NCI-H526 treated with DMSO at 0.1 percent for 48 hours (cell line): ENCODE measurements around the gene SDF2L1.
"Not testable (repeated sequence)": the region's sequence is repeated elsewhere in the genome, so short reads cannot be mapped to it uniquely, and the experiment has no call there.

Experiments used
- DNase-seq: peaks from one replicate; lab custom pipeline; 2025; lab: John Stamatoyannopoulos, UW

The SDF2L1 gene

DNA sequence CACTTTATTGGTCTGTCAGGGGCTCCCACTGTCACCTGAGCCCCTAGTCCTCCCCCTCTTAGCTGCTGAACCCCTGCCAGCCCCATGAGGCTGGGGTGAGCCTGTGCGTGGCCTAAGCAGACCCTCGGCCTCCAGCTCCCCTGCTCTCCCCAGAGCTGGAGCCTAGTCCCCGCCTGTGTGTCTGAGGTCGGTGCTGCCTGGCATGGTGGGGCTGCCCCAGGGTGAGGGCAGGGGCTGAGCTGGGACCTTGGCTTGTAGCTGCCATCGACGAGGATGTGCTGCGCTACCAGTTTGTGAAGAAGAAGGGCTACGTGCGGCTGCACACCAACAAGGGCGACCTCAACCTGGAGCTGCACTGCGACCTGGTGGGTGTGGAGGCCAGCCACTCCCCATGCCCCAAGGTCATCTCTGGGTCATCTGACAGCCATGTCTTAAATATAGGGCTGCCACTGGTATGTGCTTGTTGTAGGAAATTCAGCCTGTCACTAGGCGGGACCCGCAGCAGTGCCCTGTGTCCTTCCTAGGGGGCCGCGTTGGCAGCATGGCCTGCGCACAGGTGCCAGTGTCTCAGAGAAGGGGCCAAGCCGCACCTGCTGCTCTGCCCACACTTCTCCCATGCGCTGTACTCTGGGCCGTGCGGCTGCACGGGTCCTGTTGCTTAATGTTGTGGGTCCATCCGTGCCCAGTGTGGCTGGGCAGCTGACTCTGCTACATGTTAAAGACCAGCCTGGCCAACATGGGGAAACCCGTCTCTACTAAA lies 44.7 kb downstream of the SDF2L1 start:
- DNase-seq: no peak

DNA sequence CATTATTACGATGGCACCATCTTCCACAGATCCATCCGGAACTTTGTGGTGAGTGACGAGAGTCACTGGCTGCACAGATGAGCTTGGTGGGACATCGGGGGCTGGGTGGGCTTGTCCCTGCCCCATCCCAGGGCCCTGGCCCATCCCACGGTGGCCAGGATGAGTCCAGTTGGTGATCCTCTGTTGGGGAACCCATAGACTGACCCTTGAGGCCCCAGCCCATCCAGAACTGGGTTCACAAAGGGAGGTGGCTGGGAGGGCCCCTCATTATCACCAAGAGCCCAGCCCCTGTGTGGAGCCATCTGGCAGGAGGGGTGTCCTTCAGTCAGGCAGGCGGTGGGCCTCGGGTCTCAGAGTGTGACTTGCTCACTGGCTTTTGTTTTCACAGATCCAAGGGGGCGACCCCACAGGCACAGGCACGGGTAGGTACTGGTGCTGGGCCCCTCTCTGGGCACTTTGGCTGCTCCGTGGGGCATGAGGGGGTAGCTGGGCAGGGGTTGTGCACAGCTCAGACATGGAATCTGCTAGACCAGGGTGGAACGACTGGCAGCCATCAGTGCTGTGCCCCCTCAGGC lies 45.7 kb downstream of the SDF2L1 start:
- DNase-seq: no peak

DNA sequence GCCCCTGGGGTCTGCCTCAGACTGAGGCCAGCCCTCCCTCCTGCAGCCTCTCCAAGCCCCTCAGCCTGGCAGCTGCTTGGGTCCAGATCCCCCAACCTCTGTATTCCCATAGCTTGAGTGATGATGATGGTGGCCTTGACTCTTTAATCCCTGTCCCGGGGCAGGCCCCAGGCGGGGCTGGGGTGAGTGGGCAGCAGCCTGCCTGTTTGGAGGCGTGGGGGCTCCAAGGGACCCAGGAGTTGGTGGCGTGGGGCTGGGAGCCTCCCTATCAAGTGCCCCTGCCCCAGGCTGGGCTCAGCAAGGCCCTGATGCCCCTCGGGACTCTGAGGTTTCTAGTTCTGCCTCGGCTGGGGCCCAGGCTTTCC lies 46.2 kb downstream of the SDF2L1 start:
- DNase-seq: no peak

DNA sequence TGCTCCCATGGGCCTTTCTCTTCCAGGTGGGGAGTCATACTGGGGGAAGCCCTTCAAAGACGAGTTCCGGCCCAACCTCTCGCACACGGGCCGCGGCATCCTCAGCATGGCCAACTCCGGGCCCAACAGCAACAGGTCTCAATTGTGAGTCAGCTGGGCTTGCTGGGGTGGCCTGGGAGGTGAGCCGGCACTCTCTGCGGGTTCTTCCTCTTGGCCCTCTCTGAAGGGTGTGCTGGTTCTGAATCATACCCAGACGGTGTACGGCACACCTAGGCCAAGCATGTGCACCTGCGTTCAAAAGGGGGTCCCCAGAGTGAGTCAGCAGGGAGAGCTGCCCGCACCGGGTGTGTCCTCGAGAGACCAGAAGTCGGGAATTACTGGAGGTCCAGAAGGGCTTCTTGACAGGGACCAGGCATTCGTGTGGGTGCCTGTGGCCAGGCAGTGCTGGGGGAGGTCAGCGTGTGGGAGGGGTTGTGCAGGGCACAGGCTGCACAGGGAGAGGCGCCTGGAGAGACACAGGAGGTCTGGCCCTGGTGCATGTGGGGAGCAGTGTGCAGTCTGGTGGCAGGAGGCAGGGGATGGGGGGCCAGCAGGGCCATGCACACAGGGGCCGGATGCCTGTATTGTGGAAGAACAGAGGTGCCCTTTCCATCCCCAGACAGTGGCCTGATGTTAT lies 46.7 kb downstream of the SDF2L1 start:
- no peak for DNase-seq

DNA sequence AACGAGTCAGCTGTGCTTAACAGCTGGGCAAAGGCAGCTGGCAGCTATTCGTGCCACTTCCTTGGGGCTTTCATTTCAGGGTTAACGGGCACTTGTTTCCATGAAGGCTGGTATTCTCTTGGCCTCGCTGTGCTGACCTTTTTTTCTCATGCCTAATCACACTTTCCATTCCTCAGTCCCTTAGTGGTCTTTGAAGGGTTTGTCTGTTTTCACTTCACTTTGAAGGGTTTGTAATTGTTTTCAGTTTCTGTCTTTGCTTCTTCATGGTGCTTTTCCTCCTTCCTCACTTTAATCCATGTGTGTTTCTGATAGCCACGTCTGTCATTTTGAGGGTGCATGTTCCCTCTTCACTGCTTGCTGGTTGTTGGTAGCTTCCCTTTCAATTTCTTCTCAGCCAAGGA lies 48.3 kb downstream of the SDF2L1 start:
- DNase-seq: no peak

DNA sequence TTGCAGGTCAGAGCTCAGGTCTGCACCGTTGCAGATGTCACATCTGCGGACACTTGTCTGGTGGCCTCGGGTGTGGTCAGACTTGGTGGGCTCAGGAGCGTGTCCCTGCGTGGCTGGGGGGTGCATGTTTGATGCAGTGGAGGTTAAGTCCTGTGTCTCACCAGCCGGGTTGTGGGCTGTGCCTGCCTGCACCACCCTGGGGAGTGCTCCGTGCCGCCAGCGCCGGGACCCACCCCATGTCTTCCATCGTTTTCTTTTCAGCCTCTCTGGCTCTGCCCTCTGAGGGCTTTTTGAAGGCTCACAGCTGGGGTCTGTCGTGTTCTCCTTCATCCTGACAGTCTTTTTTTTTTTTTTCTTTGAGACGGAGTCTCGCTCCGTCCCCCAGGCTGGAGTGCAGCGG lies 49.7 kb downstream of the SDF2L1 start:
- no peak for DNase-seq

DNA sequence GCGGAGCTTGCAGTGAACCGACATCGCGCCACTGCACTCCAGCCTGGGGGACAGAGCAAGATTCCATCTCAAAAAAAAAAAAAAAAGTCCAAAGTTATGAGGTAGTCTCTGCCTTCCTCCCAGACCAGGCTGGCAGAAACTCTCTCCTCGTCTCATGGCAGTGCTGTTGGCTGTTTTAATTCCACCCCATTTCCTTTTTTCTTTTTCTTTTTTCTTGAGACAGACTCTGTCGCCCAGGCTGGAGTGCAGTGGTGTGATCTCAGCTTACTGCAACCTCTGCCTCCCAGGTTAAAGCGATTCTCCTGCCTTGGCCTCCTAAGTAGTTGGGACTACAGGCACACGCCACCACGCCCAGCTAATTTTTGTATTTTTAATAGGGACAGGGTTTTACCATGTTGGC lies 50.8 kb downstream of the SDF2L1 start:
- DNase-seq: not testable (repeated sequence)

DNA sequence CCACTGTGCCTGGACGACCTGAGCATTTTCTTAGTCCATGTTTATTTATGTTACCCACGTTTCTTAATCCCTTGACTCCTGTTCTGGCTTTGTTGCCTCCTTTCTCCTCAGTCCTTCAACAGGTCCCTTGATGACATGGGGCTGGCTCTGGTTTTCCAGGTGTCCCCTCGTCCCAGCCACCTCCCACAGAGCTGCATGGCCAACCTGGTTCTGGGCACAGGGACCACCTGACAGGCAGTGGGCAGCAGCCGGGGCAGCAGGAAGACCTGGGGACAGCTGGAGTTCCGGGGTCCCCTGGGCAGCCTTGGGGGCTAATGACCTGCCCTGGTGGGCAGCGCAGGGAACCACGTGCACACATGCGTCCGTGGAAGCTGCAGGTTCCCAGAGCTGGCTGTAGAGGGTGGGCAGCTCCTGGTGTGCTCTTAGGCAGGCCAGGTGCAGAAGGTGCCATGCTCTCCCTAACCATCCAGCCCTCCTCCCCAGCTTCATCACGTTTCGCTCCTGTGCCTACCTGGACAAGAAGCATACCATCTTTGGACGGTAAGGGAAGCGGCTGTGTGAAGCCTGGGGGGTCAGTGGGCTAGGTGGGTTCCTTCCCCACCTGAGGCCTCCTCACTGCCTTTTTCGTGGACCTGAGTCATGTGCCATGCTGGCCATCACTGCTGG lies 51.4 kb downstream of the SDF2L1 start:
- no peak for DNase-seq
